Effector memory CD4-positive, alpha-beta T cell (primary cell): ENCODE data around the gene SEZ6L.

ENCODE experiments used
- DNase-seq, 3 donors: peaks; one replicate each; pipeline ENCODE4 v3.0.0-alpha.2; 2020
- H3K27ac ChIP-seq: 2 replicates; pipeline ENCODE4 v1.7.0; 2013; ENCODE audit warnings: mild to moderate bottlenecking, low read length, moderate library complexity; ENCODE audit not compliant: insufficient read depth, poor library complexity, severe bottlenecking
- H3K27me3 ChIP-seq: replicated peaks from 2 replicates; pipeline ENCODE4 v1.7.0; 2013; ENCODE audit warnings: mild to moderate bottlenecking, low read length; ENCODE audit not compliant: insufficient read depth, control insufficient read depth, poor library complexity, severe bottlenecking
- H3K36me3 ChIP-seq: 2 replicates; pipeline ENCODE4 v1.7.0; 2013; ENCODE audit warnings: mild to moderate bottlenecking, low read length, moderate library complexity; ENCODE audit not compliant: control insufficient read depth, insufficient read depth
- H3K4me1 ChIP-seq: 2 replicates; pipeline ENCODE4 v1.7.0; 2013; ENCODE audit warnings: low read length, mild to moderate bottlenecking; ENCODE audit not compliant: control insufficient read depth, insufficient read depth, poor library complexity, severe bottlenecking
- H3K4me3 ChIP-seq: 2 replicates; pipeline ENCODE4 v1.7.0; 2013; ENCODE audit warnings: low read length, low read depth, mild to moderate bottlenecking; ENCODE audit not compliant: insufficient read depth, poor library complexity, severe bottlenecking
- H3K9me3 ChIP-seq: 2 replicates; pipeline ENCODE4 v1.7.0; 2013; ENCODE audit warnings: mild to moderate bottlenecking, low read length, moderate library complexity; ENCODE audit not compliant: control insufficient read depth

SEZ6L gene

GRCh38 chr22:26286091-26286820 lies 117.0 kb downstream of the SEZ6L start:
- Histone ChIP-seq H3K27me3 (no peaks in the 10 kb centered on the region), H3K4me1 (no peaks in the 10 kb centered on the region), H3K36me3 (no peaks in the 10 kb centered on the region), H3K9me3 (no peaks in the 10 kb centered on the region), H3K4me3 (no peak overlapping the region), H3K27ac (no peak overlapping the region)
- no peak for DNase-seq

GRCh38 chr22:26287382-26288225 lies 118.3 kb downstream of the SEZ6L start:
- no peaks in the 10 kb centered on the region for H3K9me3 ChIP-seq
- H3K4me3 ChIP-seq, result no peak overlapping the region
- no peaks in the 10 kb centered on the region for H3K4me1 ChIP-seq
- H3K27ac ChIP-seq, result no peak overlapping the region
- H3K36me3 ChIP-seq, result no peaks in the 10 kb centered on the region
- no peaks in the 10 kb centered on the region for H3K27me3 ChIP-seq
- no peak for DNase-seq

DNA sequence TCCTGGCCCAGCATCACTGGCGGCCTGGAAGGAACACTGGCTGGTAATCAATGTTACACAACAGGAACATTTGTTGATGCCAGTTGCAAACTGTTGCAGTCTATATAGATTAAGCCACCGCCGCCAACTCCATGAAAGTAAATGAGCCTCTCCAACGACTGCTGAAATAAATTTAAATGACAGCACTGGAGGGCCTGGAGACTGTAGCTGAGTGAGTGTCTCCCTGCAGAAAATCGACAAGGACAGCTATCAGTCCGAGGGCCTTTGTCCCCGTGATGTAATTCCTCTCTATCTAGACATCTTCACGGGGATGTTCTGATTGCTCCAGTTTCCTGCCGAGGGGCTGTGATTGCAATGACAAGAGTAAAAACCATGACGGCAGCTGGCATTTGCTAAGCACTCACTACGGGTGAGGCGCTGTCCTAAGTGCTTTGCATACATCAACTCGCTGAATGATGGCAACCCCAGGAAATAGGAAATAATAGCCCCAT lies 120.4 kb downstream of the SEZ6L start:
- DNase-seq, result no peak
- Histone ChIP-seq H3K9me3 (no peaks in the 10 kb centered on the region), H3K4me3 (no peak overlapping the region), H3K4me1 (no peaks in the 10 kb centered on the region), H3K36me3 (no peaks in the 10 kb centered on the region), H3K27me3 (no peaks in the 10 kb centered on the region), H3K27ac (no peak overlapping the region)

- H3K27me3 ChIP-seq, result no peaks in the 10 kb centered on the region
- no peak overlapping the region for H3K4me3 ChIP-seq
- DNase-seq, result no peak
- no peaks in the 10 kb centered on the region for H3K9me3 ChIP-seq
- no peak overlapping the region for H3K27ac ChIP-seq
- H3K4me1 ChIP-seq, result peaks cover 3% of the 10 kb centered on the region
- H3K36me3 ChIP-seq, result no peaks in the 10 kb centered on the region
These were observed 122.8 kb downstream of the SEZ6L start for GRCh38 chr22:26291940-26292666.

DNA sequence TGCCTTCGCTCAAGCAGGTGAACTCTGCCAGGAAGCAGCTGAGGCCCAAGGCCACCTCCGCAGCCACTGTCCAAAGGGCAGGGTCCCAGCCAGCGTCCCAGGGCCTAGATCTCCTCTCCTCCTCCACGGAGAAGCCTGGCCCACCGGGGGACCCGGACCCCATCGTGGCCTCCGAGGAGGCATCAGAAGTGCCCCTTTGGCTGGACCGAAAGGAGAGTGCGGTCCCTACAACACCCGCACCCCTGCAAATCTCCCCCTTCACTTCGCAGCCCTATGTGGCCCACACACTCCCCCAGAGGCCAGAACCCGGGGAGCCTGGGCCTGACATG lies 123.4 kb downstream of the SEZ6L start:
- Histone ChIP-seq H3K4me1 (peaks cover 3% of the 10 kb centered on the region), H3K27me3 (no peaks in the 10 kb centered on the region), H3K4me3 (no peak overlapping the region), H3K27ac (no peak overlapping the region), H3K36me3 (no peaks in the 10 kb centered on the region), H3K9me3 (no peaks in the 10 kb centered on the region)
- no peak for DNase-seq

DNA sequence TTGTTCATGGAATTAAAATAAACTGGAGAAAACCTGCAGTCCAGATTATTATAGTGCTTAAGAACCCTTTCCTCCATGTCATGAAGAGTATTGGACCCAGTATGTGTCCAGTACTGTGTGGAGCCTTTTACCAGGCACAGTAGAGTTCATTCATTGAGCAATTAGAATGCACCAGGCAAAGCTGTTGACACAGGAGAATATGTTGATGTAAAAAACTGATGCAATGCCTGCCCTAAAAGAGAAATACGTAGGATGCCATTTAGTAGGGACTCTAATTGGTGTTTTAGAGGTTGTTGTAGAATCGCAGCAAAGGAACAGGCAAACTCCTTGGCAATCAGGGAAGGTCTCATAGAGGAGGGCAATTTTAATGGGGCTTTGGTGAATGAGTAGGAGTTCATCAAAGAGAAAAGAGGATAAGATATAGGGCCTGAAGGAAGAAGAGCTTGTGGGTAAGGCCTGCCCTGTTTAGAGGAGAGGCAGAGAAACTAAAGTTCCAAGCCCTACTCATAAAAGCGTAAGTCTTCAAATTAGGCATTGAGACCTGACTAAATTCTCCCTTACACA lies 126.4 kb downstream of the SEZ6L start:
- Histone ChIP-seq H3K9me3 (no peaks in the 10 kb centered on the region), H3K4me3 (no peak overlapping the region), H3K27ac (no peak overlapping the region), H3K27me3 (no peaks in the 10 kb centered on the region), H3K36me3 (no peaks in the 10 kb centered on the region), H3K4me1 (peaks cover 3% of the 10 kb centered on the region)
- DNase-seq, result no peak

DNA sequence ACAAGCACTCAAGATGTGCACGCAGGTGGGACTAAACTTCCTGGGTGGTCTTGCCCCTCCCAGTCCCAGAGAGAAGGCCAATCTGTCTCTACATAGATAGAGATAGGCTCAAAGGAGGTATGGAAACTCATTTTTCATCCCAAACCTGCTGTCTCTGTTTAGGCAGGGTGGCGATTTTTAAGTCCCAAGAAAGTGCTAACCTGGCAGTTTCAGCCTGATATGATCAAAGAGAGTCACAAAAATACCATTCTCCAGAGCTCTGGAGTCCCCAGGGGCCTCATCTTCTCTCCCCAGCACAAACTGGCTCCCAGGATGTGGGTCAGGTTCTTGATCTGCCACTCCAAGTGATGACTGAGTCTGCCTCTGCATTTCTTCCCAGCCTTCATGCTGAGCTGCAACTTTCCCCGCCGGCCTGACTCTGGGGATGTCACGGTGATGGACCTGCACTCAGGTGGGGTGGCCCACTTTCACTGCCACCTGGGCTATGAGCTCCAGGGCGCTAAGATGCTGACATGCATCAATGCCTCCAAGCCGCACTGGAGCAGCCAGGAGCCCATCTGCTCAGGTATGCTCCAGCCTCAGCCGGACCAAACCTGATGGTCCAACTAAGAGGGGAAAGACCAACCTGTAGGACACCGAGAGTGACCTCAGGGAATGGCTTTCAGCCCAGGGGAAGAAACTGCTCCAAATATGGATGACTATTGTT lies 129.5 kb downstream of the SEZ6L start:
- no peak overlapping the region for H3K4me3 ChIP-seq
- H3K36me3 ChIP-seq, result no peaks in the 10 kb centered on the region
- H3K4me1 ChIP-seq, result peaks cover 3% of the 10 kb centered on the region
- no peak for DNase-seq
- H3K27me3 ChIP-seq, result no peaks in the 10 kb centered on the region
- no peaks in the 10 kb centered on the region for H3K9me3 ChIP-seq
- no peak overlapping the region for H3K27ac ChIP-seq

DNA sequence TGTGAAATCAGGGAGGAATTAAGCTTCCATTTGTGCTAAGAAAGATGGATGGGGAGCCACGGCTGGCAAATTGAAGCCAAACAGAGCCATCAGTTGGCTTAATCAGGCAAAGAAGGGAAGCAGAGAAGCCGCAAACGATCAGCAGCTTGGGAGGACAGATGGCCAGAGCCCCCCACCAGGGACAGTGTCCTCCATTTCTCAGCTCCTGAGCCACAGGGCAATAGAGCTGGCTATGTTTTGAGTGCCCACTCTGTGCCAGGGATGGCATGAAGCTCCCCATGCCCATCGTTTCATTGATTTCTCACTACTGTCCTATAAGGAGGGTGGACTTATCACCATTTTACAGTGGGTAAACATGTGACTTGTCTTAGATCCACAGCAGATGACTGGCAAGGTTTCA lies 133.5 kb downstream of the SEZ6L start:
- H3K27ac ChIP-seq, result no peak overlapping the region
- H3K27me3 ChIP-seq, result no peaks in the 10 kb centered on the region
- H3K36me3 ChIP-seq, result no peaks in the 10 kb centered on the region
- H3K4me1 ChIP-seq, result no peaks in the 10 kb centered on the region
- H3K9me3 ChIP-seq, result no peaks in the 10 kb centered on the region
- no peak overlapping the region for H3K4me3 ChIP-seq
- DNase-seq, result no peak

- Histone ChIP-seq H3K4me1 (no peaks in the 10 kb centered on the region), H3K27ac (no peak overlapping the region), H3K27me3 (no peaks in the 10 kb centered on the region), H3K4me3 (no peak overlapping the region), H3K9me3 (no peaks in the 10 kb centered on the region), H3K36me3 (no peaks in the 10 kb centered on the region)
- no peak for DNase-seq
These were observed 134.2 kb downstream of the SEZ6L start for GRCh38 chr22:26303475-26303874.
